Measurements from ENCODE around the gene INPP5A.

INPP5A gene

GRCh38 chr10:132555648-132556575 is 18.3 kb downstream of the INPP5A start:
- ATAC-seq: no peak
- TF ChIP-seq RARB (CRISPR knock-in tag; IDR thresholded peaks at IDR 0.05) (no peak), CSDC2 (CRISPR knock-in tag; IDR thresholded peaks at IDR 0.05) (no peak), ZFP30 (CRISPR knock-in tag; IDR thresholded peaks at IDR 0.05) (no peak), OSR1 (CRISPR knock-in tag; IDR thresholded peaks at IDR 0.05) (no peak), ZNF565 (CRISPR knock-in tag; conservative IDR thresholded peaks at IDR 0.05; ENCODE audit: low read depth) (no peak), ARNTL (CRISPR knock-in tag; IDR thresholded peaks at IDR 0.05; ENCODE audit: borderline replicate concordance, low read depth) (no peak), ESRRG (CRISPR knock-in tag; IDR thresholded peaks at IDR 0.05) (no peak), ZFP3 (CRISPR knock-in tag; IDR thresholded peaks at IDR 0.05) (no peak), GLIS3 (CRISPR knock-in tag; IDR thresholded peaks at IDR 0.05) (no peak), PPARA (CRISPR knock-in tag; IDR thresholded peaks at IDR 0.05; ENCODE audit: borderline replicate concordance) (no peak), ISL1 (CRISPR knock-in tag; IDR thresholded peaks at IDR 0.05) (no peak), TCF4 (CRISPR knock-in tag; IDR thresholded peaks at IDR 0.05; ENCODE audit: borderline replicate concordance) (no peak), BACH2 (CRISPR knock-in tag; IDR thresholded peaks at IDR 0.05; ENCODE audit: borderline replicate concordance) (no peak), PATZ1 (CRISPR knock-in tag; IDR thresholded peaks at IDR 0.05; ENCODE audit: borderline replicate concordance) (no peak), ZNF70 (CRISPR knock-in tag; IDR thresholded peaks at IDR 0.05) (no peak), ZC3H10 (CRISPR knock-in tag; IDR thresholded peaks at IDR 0.05) (no peak), TSHZ2 (CRISPR knock-in tag; IDR thresholded peaks at IDR 0.05) (no peak), SNAI2 (CRISPR knock-in tag; IDR thresholded peaks at IDR 0.05) (no peak), ZNF8 (CRISPR knock-in tag; IDR thresholded peaks at IDR 0.05) (no peak)
- TF ChIP-seq, protein P1, sequence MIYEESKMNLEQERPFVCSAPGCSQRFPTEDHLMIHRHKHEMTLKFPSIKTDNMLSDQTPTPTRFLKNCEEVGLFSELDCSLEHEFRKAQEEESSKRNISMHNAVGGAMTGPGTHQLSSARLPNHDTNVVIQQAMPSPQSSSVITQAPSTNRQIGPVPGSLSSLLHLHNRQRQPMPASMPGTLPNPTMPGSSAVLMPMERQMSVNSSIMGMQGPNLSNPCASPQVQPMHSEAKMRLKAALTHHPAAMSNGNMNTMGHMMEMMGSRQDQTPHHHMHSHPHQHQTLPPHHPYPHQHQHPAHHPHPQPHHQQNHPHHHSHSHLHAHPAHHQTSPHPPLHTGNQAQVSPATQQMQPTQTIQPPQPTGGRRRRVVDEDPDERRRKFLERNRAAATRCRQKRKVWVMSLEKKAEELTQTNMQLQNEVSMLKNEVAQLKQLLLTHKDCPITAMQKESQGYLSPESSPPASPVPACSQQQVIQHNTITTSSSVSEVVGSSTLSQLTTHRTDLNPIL (CRISPR knock-in tag; IDR thresholded peaks at IDR 0.05; ENCODE audit: low read depth): no peak

DNA sequence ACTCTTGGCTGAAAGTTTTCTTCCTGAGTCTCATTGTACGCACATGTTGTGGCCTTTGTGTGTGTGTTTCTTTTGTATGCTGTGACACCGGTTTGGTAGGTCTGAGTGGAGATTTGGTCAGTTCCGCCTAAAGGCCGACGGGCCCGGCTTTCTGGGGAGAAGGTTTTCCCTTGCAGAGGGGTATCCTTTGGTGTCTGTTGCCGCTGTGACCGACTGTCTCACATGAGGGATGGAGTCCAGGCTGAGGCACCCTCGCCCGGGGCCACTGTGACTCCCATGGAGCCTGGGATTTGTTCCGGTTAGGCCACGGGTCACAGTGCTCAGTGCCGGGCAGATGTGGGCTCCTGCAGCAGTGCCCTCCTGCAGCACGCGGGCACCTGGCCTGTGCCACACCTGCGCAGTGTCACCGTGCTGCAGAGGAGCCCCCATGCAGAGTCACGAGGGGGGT is 19.4 kb downstream of the INPP5A start:
- no peak for TF ChIP-seq OSR1 (CRISPR knock-in tag; IDR thresholded peaks at IDR 0.05)
- no peak for TF ChIP-seq GLIS3 (CRISPR knock-in tag; IDR thresholded peaks at IDR 0.05)
- no peak for TF ChIP-seq SNAI2 (CRISPR knock-in tag; IDR thresholded peaks at IDR 0.05)
- ATAC-seq: no peak

DNA sequence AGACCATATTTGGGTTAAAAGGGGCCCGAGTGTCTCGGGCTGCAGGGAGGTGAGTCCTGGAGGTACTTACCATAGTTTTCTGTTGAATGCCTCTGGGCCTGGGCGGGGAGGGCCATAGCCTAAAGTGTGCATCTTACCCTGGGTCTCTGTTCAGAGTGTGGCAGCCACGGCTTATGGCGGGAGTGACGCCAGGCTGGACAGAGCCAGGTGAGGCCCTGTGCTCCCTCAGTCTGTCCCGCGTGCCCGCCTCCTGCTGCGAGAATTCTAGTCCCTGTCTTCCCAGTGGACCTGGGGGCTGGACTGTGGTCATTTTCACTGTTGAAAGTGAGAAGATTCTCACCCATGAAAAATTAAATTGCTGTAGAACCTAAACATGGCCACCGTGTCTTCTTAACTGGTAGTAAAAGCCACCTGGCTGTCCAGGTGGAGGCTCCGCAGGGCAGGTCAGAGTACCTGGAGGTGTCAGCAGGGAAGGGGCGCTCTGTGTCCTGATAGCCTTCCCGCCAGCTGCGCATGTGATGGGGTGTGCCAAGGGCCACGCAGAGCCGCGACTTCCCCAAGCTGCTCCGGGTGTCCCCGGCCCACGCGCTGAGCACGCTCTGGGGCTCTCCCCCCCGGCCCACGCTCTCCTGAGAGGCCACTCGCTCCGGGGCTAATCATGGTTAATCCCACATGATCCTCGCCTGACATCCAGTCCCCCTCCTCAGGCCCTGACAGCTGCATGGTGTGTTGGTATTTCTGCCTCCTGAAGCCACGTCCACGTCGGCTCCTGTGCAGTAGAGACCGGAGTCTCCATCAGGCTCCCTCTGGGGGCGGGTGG is 20.3 kb downstream of the INPP5A start:
- no peak for ATAC-seq
- TF ChIP-seq TOX (CRISPR knock-in tag; IDR thresholded peaks at IDR 0.05; ENCODE audit: borderline replicate concordance): no peak
- no peak for TF ChIP-seq CSDC2 (CRISPR knock-in tag; IDR thresholded peaks at IDR 0.05)
- TF ChIP-seq, protein P1 (CRISPR knock-in tag; IDR thresholded peaks at IDR 0.05; ENCODE audit: low read depth): no peak
- TF ChIP-seq ISL1 (CRISPR knock-in tag; IDR thresholded peaks at IDR 0.05): no peak
- TF ChIP-seq ARNTL (CRISPR knock-in tag; IDR thresholded peaks at IDR 0.05; ENCODE audit: borderline replicate concordance, low read depth): no peak
- no peak for TF ChIP-seq RARB (CRISPR knock-in tag; IDR thresholded peaks at IDR 0.05)
- TF ChIP-seq CSRNP3 (CRISPR knock-in tag; IDR thresholded peaks at IDR 0.05): no peak
- no peak for TF ChIP-seq TSHZ2 (CRISPR knock-in tag; IDR thresholded peaks at IDR 0.05)
- TF ChIP-seq ZNF8 (CRISPR knock-in tag; IDR thresholded peaks at IDR 0.05): no peak
- no peak for TF ChIP-seq PPARA (CRISPR knock-in tag; IDR thresholded peaks at IDR 0.05; ENCODE audit: borderline replicate concordance)
- no peak for TF ChIP-seq ZC3H10 (CRISPR knock-in tag; IDR thresholded peaks at IDR 0.05)
- no peak for TF ChIP-seq SNAI2 (CRISPR knock-in tag; IDR thresholded peaks at IDR 0.05)
- TF ChIP-seq ZFP3 (CRISPR knock-in tag; IDR thresholded peaks at IDR 0.05): no peak
- no peak for TF ChIP-seq OSR1 (CRISPR knock-in tag; IDR thresholded peaks at IDR 0.05)
- TF ChIP-seq ESRRG (CRISPR knock-in tag; IDR thresholded peaks at IDR 0.05): no peak

Measured in SK-N-SH treated with all-trans-retinoic acid at 6 μM for 48 hours (cell line).